ENCODE data around the gene LGI2.

LGI2 gene

DNA sequence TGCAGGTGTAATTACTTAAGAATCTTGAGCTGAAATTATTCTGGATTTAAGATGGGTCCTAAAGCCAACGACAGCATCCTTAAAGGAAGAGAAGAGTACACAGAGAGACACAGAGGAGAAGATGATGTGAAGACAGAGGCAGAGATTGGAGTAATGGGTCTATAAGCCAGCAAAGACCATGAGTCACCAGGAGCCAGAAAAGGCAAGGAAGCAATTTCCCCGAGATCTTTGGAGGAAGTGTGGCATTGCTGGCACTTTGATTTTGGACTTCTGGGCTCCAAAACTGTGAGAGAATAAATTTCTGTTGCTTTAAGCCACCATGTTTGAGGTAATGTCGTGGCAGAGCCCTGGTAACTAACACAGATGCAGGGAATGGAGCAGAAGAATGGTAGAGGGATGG lies 32.4 kb upstream of the LGI2 start:
- no peak overlapping the region for H3K27ac Mint-ChIP-seq
- no peak overlapping the region for H3K4me3 Mint-ChIP-seq
- DNase-seq: no peak
- peaks cover 27% of the 10 kb centered on the region for H3K4me1 Mint-ChIP-seq
- peaks cover 12% of the 10 kb centered on the region for H3K27me3 Mint-ChIP-seq (ENCODE audit: low read depth, poor library complexity)
- TF ChIP-seq, protein P1, sequence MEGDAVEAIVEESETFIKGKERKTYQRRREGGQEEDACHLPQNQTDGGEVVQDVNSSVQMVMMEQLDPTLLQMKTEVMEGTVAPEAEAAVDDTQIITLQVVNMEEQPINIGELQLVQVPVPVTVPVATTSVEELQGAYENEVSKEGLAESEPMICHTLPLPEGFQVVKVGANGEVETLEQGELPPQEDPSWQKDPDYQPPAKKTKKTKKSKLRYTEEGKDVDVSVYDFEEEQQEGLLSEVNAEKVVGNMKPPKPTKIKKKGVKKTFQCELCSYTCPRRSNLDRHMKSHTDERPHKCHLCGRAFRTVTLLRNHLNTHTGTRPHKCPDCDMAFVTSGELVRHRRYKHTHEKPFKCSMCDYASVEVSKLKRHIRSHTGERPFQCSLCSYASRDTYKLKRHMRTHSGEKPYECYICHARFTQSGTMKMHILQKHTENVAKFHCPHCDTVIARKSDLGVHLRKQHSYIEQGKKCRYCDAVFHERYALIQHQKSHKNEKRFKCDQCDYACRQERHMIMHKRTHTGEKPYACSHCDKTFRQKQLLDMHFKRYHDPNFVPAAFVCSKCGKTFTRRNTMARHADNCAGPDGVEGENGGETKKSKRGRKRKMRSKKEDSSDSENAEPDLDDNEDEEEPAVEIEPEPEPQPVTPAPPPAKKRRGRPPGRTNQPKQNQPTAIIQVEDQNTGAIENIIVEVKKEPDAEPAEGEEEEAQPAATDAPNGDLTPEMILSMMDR (IDR thresholded peaks at IDR 0.05): no peak
- no peaks in the 10 kb centered on the region for H3K36me3 Mint-ChIP-seq (ENCODE audit: low read depth)
- peaks cover 6% of the 10 kb centered on the region for H3K9me3 Mint-ChIP-seq

DNA sequence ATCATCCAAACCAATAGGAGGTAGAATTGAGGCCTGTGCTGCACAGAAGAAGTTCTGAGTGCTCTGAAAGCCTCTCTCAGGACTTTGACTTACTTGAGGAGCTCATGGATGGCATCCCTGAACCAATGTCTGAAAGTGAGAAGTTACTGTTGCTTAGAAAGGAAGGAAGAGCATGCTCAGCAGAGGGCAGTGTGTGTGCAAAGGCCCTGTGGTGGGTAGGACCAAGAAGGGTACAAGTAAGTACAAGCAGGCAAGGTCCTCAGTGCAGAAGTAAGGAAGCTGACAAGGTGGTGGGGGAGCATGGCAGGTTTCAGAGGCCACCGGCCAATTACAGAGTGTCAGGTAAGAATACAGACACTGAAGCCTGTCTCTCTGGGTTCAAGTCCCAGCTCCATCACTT lies 31.4 kb upstream of the LGI2 start:
- TF ChIP-seq, protein P1 (IDR thresholded peaks at IDR 0.05): no peak
- no peak for DNase-seq
- Mint-ChIP-seq H3K4me3 (no peak overlapping the region), H3K27me3 (ENCODE audit: low read depth, poor library complexity) (peaks cover 10% of the 10 kb centered on the region), H3K4me1 (peaks cover 23% of the 10 kb centered on the region), H3K36me3 (ENCODE audit: low read depth) (no peaks in the 10 kb centered on the region), H3K27ac (no peak overlapping the region), H3K9me3 (peaks cover 14% of the 10 kb centered on the region)

DNA sequence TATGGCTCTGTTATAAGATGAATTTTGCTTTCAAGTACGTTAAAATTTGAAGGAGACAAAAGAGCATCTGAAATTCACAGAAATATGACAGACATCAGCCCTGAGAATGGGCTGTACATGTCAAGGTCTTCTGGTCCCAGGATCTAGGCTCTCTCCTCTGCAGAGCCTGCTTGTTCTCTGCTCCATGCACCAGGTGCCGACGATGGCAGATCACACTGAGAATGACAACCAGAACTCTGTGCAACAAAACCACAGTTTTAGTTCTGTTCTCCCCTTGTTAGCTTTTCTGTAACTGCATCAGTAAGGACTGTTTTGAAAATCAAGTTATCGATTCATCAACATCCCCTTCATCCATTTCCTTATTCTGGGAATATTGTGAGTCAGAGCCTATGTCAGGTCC lies 30.9 kb upstream of the LGI2 start:
- Mint-ChIP-seq H3K9me3 (peaks cover 17% of the 10 kb centered on the region), H3K36me3 (ENCODE audit: low read depth) (no peaks in the 10 kb centered on the region), H3K27ac (no peak overlapping the region), H3K4me1 (peaks cover 19% of the 10 kb centered on the region), H3K27me3 (ENCODE audit: low read depth, poor library complexity) (peaks cover 13% of the 10 kb centered on the region), H3K4me3 (no peak overlapping the region)
- TF ChIP-seq, protein P1 (IDR thresholded peaks at IDR 0.05): no peak
- DNase-seq: no peak

DNA sequence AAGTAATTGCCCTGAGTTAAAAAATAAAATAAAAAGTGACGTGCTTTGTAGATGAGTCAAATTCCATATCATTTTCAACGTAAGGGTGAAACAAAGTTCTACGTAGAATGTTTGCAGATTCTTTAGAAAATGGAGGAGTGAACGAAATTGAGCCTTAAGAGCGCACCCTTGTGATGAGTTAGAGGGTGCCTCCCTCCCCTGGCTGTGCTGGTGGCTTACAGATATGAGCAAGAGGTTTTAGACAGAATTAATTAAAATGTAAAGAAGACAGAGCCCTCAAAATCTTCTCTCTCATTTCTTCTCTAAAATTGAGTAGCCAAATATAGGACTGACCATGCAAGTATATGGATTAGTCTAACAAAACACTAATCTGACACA lies 30.2 kb upstream of the LGI2 start:
- Mint-ChIP-seq H3K9me3 (peaks cover 17% of the 10 kb centered on the region), H3K36me3 (ENCODE audit: low read depth) (no peaks in the 10 kb centered on the region), H3K4me1 (peaks cover 14% of the 10 kb centered on the region), H3K27me3 (ENCODE audit: low read depth, poor library complexity) (peaks cover 13% of the 10 kb centered on the region), H3K27ac (no peak overlapping the region), H3K4me3 (no peak overlapping the region)
- no peak for DNase-seq
- TF ChIP-seq, protein P1 (IDR thresholded peaks at IDR 0.05): no peak

DNA sequence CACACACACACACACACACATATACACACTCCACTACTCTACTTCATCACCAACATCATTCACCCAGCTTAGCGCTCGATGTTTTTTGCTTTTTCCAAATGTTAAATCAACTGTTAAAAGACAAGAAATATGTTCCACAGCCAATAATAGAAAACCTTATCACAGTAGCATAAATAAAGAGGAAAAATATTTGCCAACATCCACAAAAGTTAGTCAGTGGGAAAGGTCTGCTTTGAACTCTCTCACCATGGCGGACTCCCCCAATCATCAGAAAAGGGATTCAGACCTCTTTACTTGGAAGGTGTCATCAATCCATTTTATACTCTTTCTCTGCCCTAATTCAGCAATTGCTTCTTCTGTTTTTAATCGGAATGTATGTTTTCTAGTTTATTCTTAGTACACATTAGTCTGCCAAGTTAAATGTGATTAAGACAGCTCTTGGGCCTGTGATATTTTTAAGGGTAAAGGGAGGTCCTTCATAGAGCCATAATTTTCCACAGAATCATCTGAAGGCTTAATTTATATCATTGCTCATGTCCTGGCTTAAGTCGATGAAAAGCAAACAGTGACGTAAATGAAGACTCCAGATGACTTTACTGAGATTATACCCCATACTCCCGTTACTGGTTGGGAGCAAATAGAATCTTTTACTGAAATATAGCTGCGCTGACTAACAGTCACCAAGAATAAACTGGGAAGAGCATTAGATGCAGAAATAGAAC lies 29.7 kb upstream of the LGI2 start:
- peaks cover 9% of the 10 kb centered on the region for H3K4me1 Mint-ChIP-seq
- H3K27ac Mint-ChIP-seq: peak overlapping the region; percentile 62
- H3K9me3 Mint-ChIP-seq: peaks cover 17% of the 10 kb centered on the region
- no peak for DNase-seq
- TF ChIP-seq, protein P1 (IDR thresholded peaks at IDR 0.05): no peak
- H3K4me3 Mint-ChIP-seq: no peak overlapping the region
- H3K27me3 Mint-ChIP-seq (ENCODE audit: low read depth, poor library complexity): peaks cover 13% of the 10 kb centered on the region
- no peaks in the 10 kb centered on the region for H3K36me3 Mint-ChIP-seq (ENCODE audit: low read depth)

DNA sequence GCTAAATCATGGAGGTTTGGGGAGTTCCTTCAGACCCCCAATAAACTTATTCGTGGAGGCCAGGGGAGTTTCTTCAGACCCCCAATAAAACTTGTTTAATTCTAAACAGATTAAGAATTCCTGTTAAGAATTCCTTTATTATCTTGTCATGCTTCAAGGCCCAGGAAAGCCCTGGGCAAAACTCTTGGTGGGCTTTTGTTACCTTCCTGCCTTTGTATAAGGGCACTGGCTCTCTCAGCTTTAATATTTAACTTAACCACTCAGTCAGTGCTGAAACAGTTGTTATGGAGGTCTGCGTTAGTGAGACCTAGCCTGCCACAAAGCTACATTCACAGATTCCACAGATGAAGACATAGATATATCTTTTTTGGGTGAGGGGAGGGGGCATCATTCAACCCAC lies 29.0 kb upstream of the LGI2 start:
- Mint-ChIP-seq H3K27ac (no peak overlapping the region), H3K4me1 (peaks cover 4% of the 10 kb centered on the region), H3K9me3 (peaks cover 17% of the 10 kb centered on the region), H3K27me3 (ENCODE audit: low read depth, poor library complexity) (peaks cover 15% of the 10 kb centered on the region), H3K36me3 (ENCODE audit: low read depth) (no peaks in the 10 kb centered on the region), H3K4me3 (no peak overlapping the region)
- no peak for DNase-seq
- TF ChIP-seq, protein P1 (IDR thresholded peaks at IDR 0.05): no peak

Data from nephron progenitor cell (in vitro differentiated cells).